Measurements from ENCODE around the gene BTBD9. TPM values are rescaled to one million over a fixed set of nuclear protein-coding genes. Genes with fewer than 3 reads are reported as not detected.
A peak's percentile ranks its signal among the peaks of the same experiment; 100 is the strongest.

Gene BTBD9
- total RNA-seq, 2 experiments from 2014 or later = 11.0 to 13.8 TPM

GRCh38 chr6:38307740-38308139 is 332.0 kb downstream of the BTBD9 start:
- CTCF ChIA-PET = no interaction called here
- Mint-ChIP-seq H3K36me3 (no peaks in the 10 kb centered on the region), H3K27me3 (no peaks in the 10 kb centered on the region), H3K9me3 (ENCODE audit: low read depth) (no peaks in the 10 kb centered on the region), H3K4me1 (peaks cover 17% of the 10 kb centered on the region), H3K27ac (no peak overlapping the region), H3K4me3 (no peak overlapping the region)
- DNase-seq (no peak), ATAC-seq (peak; percentile 27)

GRCh38 chr6:38306931-38307330 is 332.8 kb downstream of the BTBD9 start:
- Mint-ChIP-seq H3K27me3 (no peaks in the 10 kb centered on the region), H3K36me3 (no peaks in the 10 kb centered on the region), H3K27ac (no peak overlapping the region), H3K4me3 (no peak overlapping the region), H3K4me1 (peaks cover 17% of the 10 kb centered on the region), H3K9me3 (ENCODE audit: low read depth) (no peaks in the 10 kb centered on the region)
- CTCF ChIA-PET = no interaction called here
- ATAC-seq = no peak
- no peak for DNase-seq

GRCh38 chr6:38305995-38306681 is 333.6 kb downstream of the BTBD9 start:
- H3K27ac Mint-ChIP-seq = no peak overlapping the region
- no peaks in the 10 kb centered on the region for H3K36me3 Mint-ChIP-seq
- DNase-seq = no peak
- CTCF ChIA-PET = no interaction called here
- no peak for ATAC-seq
- no peaks in the 10 kb centered on the region for H3K27me3 Mint-ChIP-seq
- H3K9me3 Mint-ChIP-seq (ENCODE audit: low read depth) = no peaks in the 10 kb centered on the region
- no peak overlapping the region for H3K4me3 Mint-ChIP-seq
- H3K4me1 Mint-ChIP-seq = peaks cover 17% of the 10 kb centered on the region

- CTCF ChIA-PET = no interaction called here
- no peak overlapping the region for H3K4me3 Mint-ChIP-seq
- H3K27me3 Mint-ChIP-seq = no peaks in the 10 kb centered on the region
- no peaks in the 10 kb centered on the region for H3K9me3 Mint-ChIP-seq (ENCODE audit: low read depth)
- ATAC-seq = no peak
- DNase-seq = no peak
- H3K4me1 Mint-ChIP-seq = peaks cover 11% of the 10 kb centered on the region
- no peaks in the 10 kb centered on the region for H3K36me3 Mint-ChIP-seq
- no peak overlapping the region for H3K27ac Mint-ChIP-seq
Observed at GRCh38 chr6:38302838-38303237, 336.9 kb downstream of the BTBD9 start.

GRCh38 chr6:38302081-38302480 is 337.6 kb downstream of the BTBD9 start:
- peaks cover 5% of the 10 kb centered on the region for H3K4me1 Mint-ChIP-seq
- no peak for ATAC-seq
- CTCF ChIA-PET = no interaction called here

GRCh38 chr6:38290133-38290799 is 349.5 kb downstream of the BTBD9 start:
- Mint-ChIP-seq H3K9me3 (ENCODE audit: low read depth) (peaks cover 3% of the 10 kb centered on the region), H3K36me3 (peaks cover 8% of the 10 kb centered on the region), H3K4me3 (no peak overlapping the region), H3K4me1 (no peaks in the 10 kb centered on the region), H3K27me3 (no peaks in the 10 kb centered on the region), H3K27ac (no peak overlapping the region)
- ATAC-seq = no peak
- DNase-seq = no peak
- CTCF ChIA-PET = no interaction called here

More at GRCh38 chr6:38302081-38302480, 337.6 kb downstream of the BTBD9 start:
- H3K9me3 Mint-ChIP-seq (ENCODE audit: low read depth) = peaks cover 3% of the 10 kb centered on the region
- H3K4me3 Mint-ChIP-seq = no peak overlapping the region
- H3K27me3 Mint-ChIP-seq = no peaks in the 10 kb centered on the region
- H3K27ac Mint-ChIP-seq = no peak overlapping the region
- no peak for DNase-seq
- H3K36me3 Mint-ChIP-seq = no peaks in the 10 kb centered on the region

GRCh38 chr6:38287487-38287886 is 352.2 kb downstream of the BTBD9 start:
- ATAC-seq = no peak
- Mint-ChIP-seq H3K4me1 (peaks cover 13% of the 10 kb centered on the region), H3K4me3 (no peak overlapping the region), H3K27ac (no peak overlapping the region), H3K27me3 (no peaks in the 10 kb centered on the region), H3K9me3 (ENCODE audit: low read depth) (no peaks in the 10 kb centered on the region), H3K36me3 (peaks cover 7% of the 10 kb centered on the region)
- CTCF ChIA-PET = no interaction called here
- no peak for DNase-seq

GRCh38 chr6:38284802-38285394 is 354.8 kb downstream of the BTBD9 start:
- CTCF ChIA-PET = no interaction called here
- DNase-seq (no peak), ATAC-seq (no peak)
- H3K9me3 Mint-ChIP-seq (ENCODE audit: low read depth) = no peaks in the 10 kb centered on the region
- H3K4me1 Mint-ChIP-seq = peaks cover 13% of the 10 kb centered on the region
- H3K36me3 Mint-ChIP-seq = peaks cover 7% of the 10 kb centered on the region
- H3K4me3 Mint-ChIP-seq = no peak overlapping the region
- H3K27ac Mint-ChIP-seq = no peak overlapping the region
- H3K27me3 Mint-ChIP-seq = no peaks in the 10 kb centered on the region

GRCh38 chr6:38283734-38284362 is 355.9 kb downstream of the BTBD9 start:
- Mint-ChIP-seq H3K27me3 (no peaks in the 10 kb centered on the region), H3K9me3 (ENCODE audit: low read depth) (no peaks in the 10 kb centered on the region), H3K36me3 (peaks cover 7% of the 10 kb centered on the region), H3K4me3 (no peak overlapping the region), H3K27ac (no peak overlapping the region), H3K4me1 (peaks cover 13% of the 10 kb centered on the region)
- ATAC-seq (no peak), DNase-seq (no peak)
- CTCF ChIA-PET = no interaction called here

- CTCF ChIA-PET = no interaction called here
- no peak for DNase-seq
Observed at GRCh38 chr6:38282911-38283310, 356.8 kb downstream of the BTBD9 start.

GRCh38 chr6:38281126-38281525 is 358.6 kb downstream of the BTBD9 start:
- Mint-ChIP-seq H3K4me3 (no peak overlapping the region), H3K27me3 (no peaks in the 10 kb centered on the region), H3K27ac (no peak overlapping the region), H3K9me3 (ENCODE audit: low read depth) (no peaks in the 10 kb centered on the region), H3K36me3 (peaks cover 2% of the 10 kb centered on the region), H3K4me1 (peaks cover 13% of the 10 kb centered on the region)
- CTCF ChIA-PET = no interaction called here
- no peak for ATAC-seq
- no peak for DNase-seq

More at GRCh38 chr6:38282911-38283310, 356.8 kb downstream of the BTBD9 start:
- Mint-ChIP-seq H3K4me1 (peaks cover 13% of the 10 kb centered on the region), H3K27ac (no peak overlapping the region), H3K9me3 (ENCODE audit: low read depth) (no peaks in the 10 kb centered on the region), H3K36me3 (peaks cover 5% of the 10 kb centered on the region), H3K27me3 (no peaks in the 10 kb centered on the region), H3K4me3 (no peak overlapping the region)
- ATAC-seq = no peak

GRCh38 chr6:38279963-38280588 is 359.7 kb downstream of the BTBD9 start:
- no peak overlapping the region for H3K27ac Mint-ChIP-seq
- no peaks in the 10 kb centered on the region for H3K9me3 Mint-ChIP-seq (ENCODE audit: low read depth)
- no peak overlapping the region for H3K4me3 Mint-ChIP-seq
- DNase-seq (no peak), ATAC-seq (no peak)
- H3K27me3 Mint-ChIP-seq = no peaks in the 10 kb centered on the region
- CTCF ChIA-PET = no interaction called here
- peaks cover 2% of the 10 kb centered on the region for H3K36me3 Mint-ChIP-seq
- H3K4me1 Mint-ChIP-seq = peaks cover 13% of the 10 kb centered on the region

- CTCF ChIA-PET = no interaction called here
- ATAC-seq = no peak
- no peak overlapping the region for H3K4me3 Mint-ChIP-seq
- H3K9me3 Mint-ChIP-seq (ENCODE audit: low read depth) = no peaks in the 10 kb centered on the region
- no peak overlapping the region for H3K27ac Mint-ChIP-seq
- DNase-seq = no peak
- no peaks in the 10 kb centered on the region for H3K36me3 Mint-ChIP-seq
- no peaks in the 10 kb centered on the region for H3K27me3 Mint-ChIP-seq
- peaks cover 11% of the 10 kb centered on the region for H3K4me1 Mint-ChIP-seq
Observed at GRCh38 chr6:38279423-38279822, 360.3 kb downstream of the BTBD9 start.

All from activated CD8-positive, alpha-beta memory T cell treated with anti-CD3 and anti-CD28 coated beads, Interleukin-2, amount 10 ng/mL, durations not matched to agents 7 days and 5 days (primary cell).